ENCODE results near the gene SRSF1.
A peak's percentile ranks its signal among the peaks of the same experiment; 100 is the strongest.

SRSF1 gene

DNA sequence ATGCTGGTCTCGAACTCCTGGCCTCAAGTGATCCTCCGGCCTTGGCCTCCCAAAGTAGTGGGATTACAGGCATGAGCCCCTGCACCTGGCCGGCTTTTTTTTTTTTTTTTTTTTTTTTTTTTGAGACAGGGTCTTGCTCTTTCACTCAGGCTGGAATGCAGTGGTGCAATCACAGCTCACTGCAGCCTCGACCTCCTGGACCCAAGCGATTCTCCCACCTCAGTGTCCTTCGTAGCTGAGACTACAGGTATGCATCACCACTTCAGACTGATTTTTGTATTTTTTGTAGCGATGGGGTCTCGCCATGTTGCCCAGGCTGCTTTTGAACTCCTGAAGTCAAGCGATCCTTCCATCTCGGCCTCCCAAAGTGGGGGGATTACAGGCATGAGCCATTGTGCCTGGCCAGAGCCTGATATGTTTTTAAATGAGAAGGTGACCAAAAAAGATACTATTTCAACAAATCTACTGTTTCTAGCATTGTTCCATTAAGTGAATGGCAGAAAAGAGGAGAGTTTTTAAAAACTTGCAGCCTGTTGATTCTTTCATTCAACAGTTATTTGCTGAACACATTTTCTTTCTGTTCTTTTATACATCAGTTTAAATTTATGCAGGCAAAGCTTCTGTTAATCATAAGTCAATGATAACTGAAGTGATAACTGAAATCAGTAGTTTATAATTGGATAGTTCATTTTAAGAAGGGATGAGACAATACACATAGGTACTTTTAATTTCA, 3.2 kb upstream of the SRSF1 start:
- DNase-seq (ENCODE audit: low read depth): no peak

DNA sequence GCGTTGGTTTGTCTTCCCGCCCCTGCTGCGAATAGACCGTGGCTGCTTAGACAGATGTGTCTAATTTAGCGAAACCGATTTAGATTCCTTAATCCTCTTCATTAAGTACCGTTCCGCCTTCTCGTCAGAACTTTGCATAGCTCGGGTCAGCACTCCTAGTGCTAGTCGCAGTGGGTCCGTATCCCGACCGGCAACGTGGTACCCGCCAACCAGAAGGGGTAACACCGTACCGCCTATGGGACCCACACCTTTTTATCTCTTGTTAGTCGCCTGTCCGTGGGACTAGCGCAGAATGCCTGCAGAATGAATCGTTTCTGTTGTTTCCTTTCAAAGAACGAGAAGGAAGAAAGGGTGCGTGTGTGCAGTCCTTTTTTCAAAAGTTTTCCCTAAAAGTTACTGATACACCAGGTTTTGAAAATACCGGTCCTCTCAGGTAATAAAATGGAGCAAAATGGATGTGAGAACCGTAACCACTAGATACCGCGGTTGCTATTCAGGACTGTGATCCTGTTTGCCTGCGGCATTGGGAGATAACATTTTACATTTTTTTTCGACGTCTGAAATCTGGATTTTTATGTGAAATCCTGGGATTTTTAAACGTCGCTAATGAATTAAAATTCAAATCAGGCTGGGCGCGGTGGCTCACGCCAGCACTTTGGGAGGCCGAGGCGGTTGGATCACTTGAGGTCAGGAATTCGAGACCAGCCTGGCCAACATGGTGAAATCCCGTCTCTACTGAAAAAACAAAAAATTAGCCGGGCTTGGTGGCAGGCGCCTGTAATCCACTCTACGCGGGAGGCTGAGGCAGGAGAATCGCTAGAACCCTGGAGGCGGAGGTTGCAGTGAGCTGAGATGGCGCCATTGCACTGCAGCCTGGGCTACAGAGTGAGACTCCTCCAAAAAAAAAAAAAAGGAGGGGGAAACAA, 998 bp upstream of the SRSF1 start:
- DNase-seq (ENCODE audit: low read depth): no peak

DNA sequence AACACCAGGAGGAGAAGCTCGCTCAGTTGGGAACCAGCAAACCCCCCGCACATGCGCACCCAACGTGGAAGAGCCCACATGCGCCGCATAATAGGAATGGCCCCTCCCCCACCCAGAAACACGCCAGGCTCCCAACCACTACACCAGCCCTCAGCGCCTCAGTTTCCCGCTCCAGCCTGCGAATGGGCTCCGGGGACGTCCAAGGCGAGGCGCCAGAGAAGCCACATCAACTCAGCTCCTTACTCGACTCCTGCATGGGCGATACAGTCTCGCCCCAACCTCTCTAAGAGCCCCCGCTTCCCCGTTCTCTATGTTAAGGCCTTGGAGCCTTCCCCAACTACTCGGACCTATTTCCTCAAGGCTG, 504 bp downstream of the SRSF1 start:
- peak; percentile 63 for DNase-seq (ENCODE audit: low read depth)

DNA sequence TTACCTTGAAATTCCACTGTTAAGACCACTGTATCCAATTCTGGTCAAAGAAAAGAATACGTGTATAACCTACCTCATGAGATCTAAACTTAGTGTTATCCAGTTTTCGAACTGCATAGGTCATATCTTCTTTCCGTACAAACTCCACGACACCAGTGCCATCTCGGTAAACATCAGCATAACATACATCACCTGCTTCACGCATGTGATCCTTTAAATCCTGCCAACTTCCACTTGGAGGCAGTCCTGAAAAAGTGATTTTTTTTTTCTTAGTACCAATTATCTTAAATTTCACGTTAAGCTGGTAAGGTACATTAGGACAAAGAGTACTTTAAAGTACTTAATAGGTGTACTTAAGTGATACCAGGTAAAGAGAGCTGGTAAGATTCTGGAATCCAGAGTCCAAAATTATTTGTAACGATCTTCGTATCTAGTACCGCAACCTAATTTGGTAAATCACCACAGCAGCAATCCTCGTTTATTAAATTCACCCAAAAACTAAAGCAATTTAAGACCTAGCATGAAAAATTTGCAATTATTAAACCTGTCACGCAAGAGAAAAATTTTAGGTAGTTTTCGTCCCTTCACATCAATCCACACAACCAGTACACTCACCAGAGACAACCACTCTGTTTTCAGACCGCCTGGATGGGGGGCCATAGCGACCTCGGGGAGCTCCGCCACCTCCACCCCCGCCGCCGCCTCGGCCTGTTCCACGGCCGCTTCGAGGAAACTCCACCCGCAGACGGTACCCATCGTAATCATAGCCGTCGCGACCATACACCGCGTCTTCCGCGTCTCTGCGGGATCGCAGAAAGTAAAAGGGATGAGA, 1.1 kb downstream of the SRSF1 start:
- no peak for DNase-seq (ENCODE audit: low read depth)

DNA sequence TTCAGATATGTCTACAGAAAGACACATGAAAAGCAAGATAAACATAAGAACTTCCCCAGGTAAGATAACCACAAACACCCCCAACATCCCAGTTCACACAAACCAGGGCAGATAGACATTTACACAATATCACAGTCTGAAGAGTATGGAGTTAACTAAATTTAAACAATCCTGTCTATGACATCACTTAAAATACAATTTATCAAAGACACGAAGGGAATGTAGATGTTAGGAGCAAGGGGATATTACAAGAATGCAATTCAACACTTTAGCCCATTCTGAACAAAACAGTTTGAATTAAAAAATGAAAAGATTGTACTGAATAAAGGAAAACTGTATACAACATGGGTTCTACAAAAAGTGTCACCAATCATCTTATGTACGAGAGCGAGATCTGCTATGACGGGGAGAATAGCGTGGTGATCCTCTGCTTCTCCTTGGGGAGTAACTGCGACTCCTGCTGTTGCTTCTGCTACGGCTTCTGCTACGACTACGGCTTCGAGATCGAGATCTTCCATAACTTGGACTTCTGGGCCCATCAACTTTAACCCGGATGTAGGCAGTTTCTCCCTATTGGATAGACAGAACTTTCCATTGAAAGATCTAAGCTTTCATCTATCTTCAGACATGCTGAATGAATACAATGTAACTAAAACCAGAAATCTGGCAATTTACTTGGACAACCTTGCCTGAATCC, 1.9 kb downstream of the SRSF1 start:
- no peak for DNase-seq (ENCODE audit: low read depth)

DNA sequence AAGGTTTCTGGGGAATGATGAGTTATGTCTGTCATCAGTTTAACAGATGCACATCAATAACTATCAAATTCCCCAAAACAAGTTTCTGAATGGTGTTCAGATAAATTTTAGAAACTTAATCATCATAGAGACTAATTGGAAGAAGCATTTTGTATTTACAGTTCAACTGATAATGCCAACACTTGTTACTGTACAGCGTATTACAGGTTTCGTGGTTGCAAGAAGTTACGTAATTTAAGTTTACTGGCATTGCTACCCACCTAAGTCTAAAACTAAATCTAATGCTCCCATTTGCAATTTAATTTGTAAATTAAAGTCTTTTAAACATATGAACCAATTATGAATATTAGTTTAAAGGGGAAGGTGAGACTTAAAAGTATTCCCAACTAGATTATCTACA, 3.0 kb downstream of the SRSF1 start:
- DNase-seq (ENCODE audit: low read depth): no peak

DNA sequence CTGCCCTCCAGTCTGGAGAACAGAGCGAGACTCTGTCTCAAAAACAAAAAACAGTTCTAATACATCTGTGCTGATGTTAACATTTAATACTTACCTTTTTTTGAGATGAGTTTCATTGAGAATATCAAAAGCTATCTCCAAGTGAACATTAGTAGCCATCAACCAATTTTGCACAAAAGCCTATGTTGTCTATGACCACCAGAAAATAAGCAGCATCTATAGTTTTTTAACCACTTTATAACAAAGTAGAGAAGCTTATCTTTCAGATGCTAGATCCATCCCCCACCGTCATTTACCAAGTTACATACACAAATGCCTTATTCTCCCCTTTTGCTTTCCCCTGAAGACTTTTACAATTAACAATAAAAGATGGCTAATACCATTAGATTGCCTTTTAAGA, 4.1 kb downstream of the SRSF1 start:
- DNase-seq (ENCODE audit: low read depth): no peak

DNA sequence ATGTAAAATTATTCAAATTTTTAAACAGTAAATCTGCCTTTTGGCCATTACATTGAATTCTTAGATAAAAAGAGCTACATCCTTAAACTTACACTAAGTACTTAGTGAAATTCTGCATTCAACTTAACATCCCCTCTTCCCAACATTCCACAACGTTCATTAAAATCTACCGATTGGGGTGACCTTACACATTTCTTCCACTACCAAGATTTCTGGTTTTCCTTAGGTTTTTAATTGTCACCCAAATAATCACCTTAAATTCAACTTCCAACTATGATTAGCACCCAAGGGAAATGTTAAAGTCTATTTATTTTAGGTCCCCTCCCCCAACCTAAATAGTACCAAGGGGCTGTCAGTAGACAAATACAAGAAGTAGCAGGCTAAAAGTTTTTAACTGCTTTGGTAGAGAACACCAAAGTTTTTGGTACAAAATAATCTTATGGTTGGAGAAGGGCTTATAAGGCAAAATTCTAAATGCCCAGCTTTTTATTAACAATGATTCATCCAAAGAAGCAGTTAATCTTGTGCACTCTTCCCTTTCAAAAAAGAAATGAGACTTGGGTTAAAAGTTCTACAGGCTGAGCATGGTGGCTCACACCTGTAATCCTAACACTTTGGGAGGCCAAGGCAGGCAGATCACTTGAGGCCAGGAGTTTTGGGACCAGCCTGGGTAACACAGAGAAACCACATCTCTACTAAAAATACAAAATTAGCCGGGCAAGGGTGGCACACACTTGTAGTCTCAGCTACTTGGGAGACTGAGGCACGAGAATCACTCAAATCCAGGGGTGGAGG, 4.7 kb downstream of the SRSF1 start:
- no peak for DNase-seq (ENCODE audit: low read depth)

DNA sequence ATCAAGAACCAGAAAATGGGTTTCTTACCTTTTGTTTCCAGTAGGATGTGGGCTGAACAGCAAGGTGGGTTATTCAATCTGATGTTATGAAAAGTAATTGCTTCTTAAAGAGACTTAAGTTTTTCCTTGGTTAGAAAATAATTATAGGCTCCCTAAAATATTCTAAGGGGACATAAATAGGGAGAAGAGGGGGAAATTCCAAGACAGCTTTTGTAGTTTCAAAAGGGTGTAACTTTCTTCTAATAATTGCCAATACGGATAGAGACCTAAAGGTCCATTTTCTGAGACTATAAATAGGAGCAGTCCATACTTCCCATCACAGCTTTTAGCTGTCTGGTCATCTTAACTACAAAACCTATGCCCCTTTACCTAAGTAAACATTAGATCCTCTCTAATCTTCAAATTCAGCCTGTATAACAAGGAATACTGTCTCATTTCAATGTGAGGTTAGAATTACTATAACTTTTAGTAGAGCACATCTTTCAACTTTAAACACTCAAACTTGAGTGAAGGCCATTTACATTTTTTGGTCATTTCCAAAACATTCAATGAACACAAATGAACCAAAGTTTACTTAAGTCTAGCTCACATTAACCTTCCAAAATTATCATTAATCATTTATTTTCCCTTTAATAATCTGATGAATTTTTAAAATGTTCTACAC, 5.5 kb downstream of the SRSF1 start:
- DNase-seq (ENCODE audit: low read depth): no peak

DNA sequence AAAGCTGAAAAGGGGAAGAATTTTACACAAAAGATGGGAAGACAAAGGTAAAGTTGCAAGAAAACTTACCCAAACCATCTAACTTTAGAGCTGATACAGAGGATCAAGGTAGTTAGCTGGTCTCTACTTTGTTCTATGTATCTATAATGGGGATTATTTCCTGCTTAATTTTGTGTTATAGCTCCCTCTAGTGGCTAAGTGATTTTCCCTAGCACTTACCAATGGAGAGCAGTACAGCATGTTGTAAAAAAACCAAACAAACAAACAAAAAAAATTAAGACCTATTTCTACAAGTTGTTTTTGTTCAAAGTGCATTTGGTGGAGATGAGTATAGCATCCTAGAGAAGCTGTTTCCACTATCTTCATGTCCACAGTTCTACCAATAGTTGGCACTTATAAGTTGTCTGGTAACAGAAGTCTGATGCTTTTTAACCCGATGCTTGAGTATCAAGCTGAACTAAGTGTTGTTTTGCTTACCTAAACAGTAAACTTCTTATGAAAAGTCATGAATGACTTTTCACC, 7.5 kb downstream of the SRSF1 start:
- peak; percentile 68 for DNase-seq (ENCODE audit: low read depth)

DNA sequence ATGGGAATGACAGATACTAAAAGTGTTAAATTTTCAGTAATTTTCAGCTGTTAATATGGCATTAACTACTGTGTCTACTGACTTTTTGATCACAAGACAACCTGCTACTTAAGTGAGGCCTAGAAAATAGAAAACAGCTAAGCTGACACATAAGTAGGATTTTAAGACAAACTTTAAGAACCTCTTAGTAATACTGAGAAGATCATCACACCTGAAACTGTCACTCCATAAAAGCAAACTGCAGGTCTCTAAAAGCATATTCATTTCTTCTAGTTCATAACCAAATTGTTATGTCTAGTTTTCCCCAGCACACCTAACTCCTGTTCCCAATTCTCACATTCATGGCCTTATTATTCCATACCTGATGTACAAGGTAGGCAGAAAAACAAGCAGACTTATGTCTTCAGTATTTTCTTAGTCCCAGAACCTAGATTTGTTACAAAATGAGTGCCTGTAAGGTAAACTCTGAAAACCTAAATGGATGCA, 8.0 kb downstream of the SRSF1 start:
- DNase-seq (ENCODE audit: low read depth): no peak

DNA sequence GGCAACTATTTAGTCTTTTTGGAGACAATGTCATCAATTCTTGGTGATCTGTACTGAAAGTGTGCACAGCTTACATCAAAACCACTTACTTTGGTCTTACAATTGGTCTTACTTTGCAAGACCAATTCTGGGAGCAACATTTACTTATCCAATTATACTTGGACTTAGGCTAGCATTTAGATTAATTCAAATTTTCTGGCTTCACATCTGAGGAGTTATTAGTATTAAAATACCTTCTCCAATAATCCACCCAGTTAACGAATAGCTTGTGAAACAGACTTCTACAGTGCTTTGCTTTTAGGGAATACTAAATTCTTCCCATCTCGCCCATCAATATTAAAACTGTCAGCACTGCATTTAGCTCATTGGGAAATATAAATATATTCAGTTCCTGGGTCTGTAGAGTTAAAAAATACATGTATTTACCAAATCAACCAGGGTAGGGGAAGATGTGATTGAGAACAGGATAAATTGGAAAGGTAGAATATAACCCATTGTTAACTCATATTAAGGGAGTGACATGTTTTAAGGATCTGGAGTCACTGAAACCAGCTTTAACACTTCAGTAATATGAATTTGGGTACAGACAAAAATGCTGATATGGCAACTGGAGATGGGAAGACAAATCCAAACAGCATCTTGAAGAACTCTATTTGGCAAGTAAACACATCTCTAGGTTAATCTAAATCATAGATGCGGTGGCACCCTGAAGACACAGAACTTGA, 9.8 kb downstream of the SRSF1 start:
- DNase-seq (ENCODE audit: low read depth): no peak

DNA sequence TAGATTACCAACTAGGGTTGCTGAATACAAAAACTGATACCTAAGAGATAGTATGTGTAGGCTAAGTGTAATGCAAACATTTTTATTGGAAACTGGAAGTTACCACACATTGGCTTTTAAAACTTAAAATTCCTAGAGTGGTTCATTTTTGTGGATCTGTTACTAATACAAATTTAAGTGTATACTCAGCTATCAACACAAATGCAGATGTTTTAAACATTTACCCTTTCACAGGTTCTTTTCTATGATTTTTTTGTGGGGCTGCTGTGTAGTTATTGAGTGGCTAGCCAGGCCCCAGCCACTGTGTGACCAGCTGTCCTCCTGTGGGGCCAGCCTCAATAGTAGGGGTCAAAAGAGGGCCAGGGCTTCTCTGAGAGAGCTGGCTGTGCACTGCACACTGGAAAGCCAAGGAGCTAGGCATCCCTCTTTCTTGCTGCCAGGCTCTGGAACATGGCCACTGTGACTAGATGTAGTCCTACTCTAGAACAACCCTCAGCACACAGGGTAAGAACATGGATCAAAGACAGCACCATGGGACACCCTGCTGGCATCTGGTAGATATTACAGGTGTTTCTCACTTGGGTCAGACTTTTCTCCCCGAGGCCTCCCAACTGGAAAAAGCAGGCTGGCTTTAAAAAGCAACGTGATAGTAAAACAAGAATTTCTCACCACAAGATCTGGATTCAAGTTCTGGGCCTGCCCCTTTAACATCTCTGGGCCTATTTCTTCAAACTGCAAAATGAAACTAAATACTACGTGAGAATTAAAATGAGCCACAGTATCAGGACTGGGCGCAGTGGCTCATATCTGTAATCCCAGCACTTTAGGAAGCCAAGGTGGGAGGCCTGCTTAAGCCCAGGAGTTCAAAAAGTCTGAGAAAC, 11.7 kb downstream of the SRSF1 start:
- DNase-seq (ENCODE audit: low read depth): peak; percentile 82

DNA sequence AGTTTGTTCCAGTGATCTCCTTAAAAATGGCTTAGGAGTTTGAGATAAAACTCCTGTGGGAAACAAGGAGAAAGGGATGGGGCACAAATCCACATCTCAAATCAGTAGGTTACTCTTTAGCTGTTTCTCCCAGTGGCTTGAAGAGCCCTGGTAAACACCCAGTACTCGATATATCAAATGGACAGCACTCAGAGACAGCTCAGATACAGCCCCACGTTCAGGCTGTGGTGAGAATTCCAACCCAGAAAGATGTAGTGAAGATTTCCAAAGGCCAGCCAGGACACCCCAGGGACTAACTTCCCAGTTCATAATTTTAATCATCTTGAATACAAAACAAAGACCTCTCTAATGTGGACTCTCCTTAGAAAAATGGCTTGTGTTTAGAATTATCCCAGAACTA, 12.6 kb downstream of the SRSF1 start:
- no peak for DNase-seq (ENCODE audit: low read depth)

DNA sequence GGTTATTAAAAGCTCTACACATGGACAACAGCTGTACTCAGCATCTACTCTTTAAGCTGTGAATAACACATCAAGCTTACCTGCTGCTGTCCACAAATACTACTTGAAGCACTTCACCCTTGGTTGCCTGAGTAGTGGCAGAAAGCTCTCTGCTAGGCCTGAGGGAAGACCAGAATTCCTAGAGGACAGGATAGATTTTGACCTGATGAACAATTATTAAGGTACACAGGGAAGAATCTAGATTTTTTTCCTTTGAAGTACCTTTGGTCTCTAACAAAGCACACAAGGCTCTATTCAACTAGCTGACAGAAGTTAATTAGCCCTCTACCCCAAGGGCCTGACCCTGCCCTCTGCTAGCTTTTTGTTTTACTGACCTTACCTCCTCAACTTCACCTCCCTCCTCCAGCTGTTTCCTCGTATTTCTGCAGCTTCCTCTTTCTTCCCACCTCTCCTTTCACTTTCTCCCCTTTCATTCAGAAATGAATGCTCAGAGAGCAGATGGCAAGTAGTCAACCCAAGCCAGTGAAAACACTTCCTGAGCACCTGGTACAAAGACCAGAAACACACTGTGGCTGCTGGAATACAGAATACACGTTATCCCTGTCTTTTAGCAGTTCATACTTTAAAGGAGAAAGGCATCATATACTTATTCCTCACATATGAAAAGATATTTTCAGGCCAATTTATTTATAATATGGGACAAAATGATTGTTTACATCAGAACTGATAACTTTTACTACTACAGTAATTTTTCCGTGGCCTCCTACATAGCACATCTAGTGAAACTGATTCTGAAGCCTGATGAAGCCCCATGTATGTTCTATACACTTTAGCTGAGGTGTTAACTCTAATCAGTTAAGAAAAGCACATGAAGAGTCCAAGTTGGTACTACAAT, 13.3 kb downstream of the SRSF1 start:
- DNase-seq (ENCODE audit: low read depth): no peak

DNA sequence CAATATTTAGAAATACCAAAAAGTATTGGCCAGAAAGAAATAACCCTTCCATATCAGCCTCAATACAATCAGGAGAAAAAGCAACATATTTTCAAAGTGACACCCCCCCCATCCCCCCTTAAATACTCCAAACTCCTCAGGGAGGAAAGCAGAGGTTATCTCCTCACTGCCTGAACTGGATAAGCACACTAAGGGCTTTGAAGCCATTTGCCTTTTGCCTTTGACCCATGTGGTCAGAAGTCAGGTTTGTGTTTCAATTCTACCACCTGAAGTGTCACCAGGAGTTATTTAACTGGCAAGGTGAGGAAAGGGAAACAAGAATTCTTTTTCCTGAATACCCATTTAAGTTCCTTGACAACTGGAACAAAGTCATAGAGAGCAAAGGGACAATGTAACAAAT, 15.5 kb downstream of the SRSF1 start:
- no peak for DNase-seq (ENCODE audit: low read depth)

DNA sequence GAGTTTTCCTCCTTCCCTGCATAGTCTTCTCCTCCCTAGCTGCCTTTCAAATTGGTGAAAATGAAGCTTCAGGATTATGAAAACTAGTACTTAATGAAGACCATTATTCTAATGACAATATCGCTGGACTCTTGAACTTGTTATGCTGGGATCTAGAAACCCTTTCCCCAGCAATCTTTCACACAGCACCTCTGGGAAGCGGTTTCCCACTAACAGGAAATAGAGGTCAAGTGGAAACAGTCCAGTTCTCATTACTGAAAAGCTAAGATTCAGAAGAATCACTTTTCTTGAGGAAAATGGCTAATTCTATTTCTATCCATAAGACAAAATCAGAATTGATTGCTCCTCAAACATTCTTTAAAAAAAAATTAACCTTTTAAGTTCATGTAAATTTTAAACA, 17.0 kb downstream of the SRSF1 start:
- DNase-seq (ENCODE audit: low read depth): no peak

Measured in fibroblast of the conjunctiva (primary cell).